Ovary (tissue), 3 donors: Measurements from ENCODE around the gene TRIP12.

Experiments
- EP300 ChIP-seq: sonication (generic); formaldehyde crosslinking; IDR thresholded peaks from one replicate; pipeline ENCODE4 v1.6.1; 2017; ENCODE audit warnings: antibody characterized with exemption
- POLR2A ChIP-seq: fragments of 450-650 bp; IDR thresholded peaks from one replicate; pipeline ENCODE4 v1.6.1; 2017; ENCODE audit warnings: antibody characterized with exemption, mild to moderate bottlenecking, moderate library complexity
- TF ChIP-seq, protein P1 (sequence below), 3 donors: fragments of 450-650 bp in 2 of 3; fragments of 200-600 bp in 1 of 3; IDR thresholded peaks; one replicate each; pipeline versions ENCODE4 v1.5.1 to v1.8.0; 2016 to 2022; ENCODE audit warnings: antibody characterized with exemption in 3 of 3, mild to moderate bottlenecking in 1 of 3
- donor health status: DM: no; HTN: no; CAD: no.

DNA sequence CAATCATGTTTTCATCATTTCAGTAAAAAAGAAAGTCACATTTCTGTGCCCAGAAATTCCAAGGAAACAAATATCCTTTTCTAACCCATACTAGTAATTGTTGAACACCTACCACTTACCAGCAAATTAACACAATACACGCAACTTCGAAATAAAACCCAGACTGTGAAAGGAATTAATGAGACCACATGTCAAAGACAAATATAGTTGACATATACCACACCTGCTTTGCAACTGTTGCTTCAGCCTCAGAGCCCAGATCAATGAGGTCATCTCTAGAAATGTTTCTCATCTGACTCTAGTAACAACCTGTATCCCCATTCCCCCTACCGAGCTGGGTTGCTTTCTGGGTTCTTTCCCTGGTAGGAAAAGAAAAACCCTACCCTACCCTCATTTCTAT is 52.6 kb downstream of the TRIP12 start:
- no peak for TF ChIP-seq EP300
- TF ChIP-seq, protein P1, sequence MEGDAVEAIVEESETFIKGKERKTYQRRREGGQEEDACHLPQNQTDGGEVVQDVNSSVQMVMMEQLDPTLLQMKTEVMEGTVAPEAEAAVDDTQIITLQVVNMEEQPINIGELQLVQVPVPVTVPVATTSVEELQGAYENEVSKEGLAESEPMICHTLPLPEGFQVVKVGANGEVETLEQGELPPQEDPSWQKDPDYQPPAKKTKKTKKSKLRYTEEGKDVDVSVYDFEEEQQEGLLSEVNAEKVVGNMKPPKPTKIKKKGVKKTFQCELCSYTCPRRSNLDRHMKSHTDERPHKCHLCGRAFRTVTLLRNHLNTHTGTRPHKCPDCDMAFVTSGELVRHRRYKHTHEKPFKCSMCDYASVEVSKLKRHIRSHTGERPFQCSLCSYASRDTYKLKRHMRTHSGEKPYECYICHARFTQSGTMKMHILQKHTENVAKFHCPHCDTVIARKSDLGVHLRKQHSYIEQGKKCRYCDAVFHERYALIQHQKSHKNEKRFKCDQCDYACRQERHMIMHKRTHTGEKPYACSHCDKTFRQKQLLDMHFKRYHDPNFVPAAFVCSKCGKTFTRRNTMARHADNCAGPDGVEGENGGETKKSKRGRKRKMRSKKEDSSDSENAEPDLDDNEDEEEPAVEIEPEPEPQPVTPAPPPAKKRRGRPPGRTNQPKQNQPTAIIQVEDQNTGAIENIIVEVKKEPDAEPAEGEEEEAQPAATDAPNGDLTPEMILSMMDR (IDR thresholded peaks at IDR 0.05): no peak
- TF ChIP-seq POLR2A: no peak
